ENCODE data around the gene TSPAN17.

DNA sequence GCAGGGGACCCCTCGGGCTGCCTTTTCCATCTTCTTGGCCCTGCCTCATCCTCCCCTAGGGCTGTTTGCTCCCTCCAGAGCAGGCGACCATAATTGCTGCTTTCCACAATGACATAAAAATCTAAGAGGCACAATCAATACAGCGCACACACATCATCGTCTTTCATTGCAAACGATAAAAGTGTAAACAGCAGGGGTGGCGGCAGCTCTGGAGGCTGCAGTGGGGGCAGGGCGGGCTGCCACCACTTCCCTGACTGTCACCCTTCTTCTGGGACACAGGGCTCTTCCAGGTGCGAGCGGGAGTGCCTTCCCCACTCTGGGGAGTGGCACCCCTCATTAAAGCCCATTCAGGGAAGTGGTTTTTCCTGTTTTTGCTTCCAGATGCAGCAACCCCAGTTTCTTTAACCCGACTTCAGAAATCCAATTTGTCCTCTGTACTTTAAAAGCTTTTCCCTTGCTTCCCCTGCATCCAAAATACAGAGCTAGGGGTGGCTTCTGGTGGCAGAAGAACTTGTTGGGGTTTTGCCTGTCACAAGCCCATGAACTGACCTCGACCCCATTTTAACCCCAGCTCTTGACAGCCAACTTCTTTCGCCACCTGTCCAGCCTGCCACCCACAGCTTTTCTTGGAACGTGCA lies 45.7 kb downstream of the TSPAN17 start:
- TF ChIP-seq, protein P1, sequence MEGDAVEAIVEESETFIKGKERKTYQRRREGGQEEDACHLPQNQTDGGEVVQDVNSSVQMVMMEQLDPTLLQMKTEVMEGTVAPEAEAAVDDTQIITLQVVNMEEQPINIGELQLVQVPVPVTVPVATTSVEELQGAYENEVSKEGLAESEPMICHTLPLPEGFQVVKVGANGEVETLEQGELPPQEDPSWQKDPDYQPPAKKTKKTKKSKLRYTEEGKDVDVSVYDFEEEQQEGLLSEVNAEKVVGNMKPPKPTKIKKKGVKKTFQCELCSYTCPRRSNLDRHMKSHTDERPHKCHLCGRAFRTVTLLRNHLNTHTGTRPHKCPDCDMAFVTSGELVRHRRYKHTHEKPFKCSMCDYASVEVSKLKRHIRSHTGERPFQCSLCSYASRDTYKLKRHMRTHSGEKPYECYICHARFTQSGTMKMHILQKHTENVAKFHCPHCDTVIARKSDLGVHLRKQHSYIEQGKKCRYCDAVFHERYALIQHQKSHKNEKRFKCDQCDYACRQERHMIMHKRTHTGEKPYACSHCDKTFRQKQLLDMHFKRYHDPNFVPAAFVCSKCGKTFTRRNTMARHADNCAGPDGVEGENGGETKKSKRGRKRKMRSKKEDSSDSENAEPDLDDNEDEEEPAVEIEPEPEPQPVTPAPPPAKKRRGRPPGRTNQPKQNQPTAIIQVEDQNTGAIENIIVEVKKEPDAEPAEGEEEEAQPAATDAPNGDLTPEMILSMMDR (IDR thresholded peaks at IDR 0.05) = no peak
- TF ChIP-seq POLR2A (IDR thresholded peaks at IDR 0.05) = no peak
